ENCODE measurements around the gene DIP2C.
"Not testable (repeated sequence)": the region's sequence is repeated elsewhere in the genome, so short reads cannot be mapped to it uniquely, and the experiment has no call there.

Gene DIP2C

GRCh38 chr10:595473-595872 lies 94.0 kb downstream of the DIP2C start:
- no peak for DNase-seq (ENCODE audit: low spot score)

GRCh38 chr10:594584-595270 lies 94.7 kb downstream of the DIP2C start:
- no peak for DNase-seq (ENCODE audit: low spot score)

GRCh38 chr10:593901-594457 lies 95.5 kb downstream of the DIP2C start:
- DNase-seq (ENCODE audit: low spot score) = no peak

- no peak for DNase-seq (ENCODE audit: low spot score)
Observed at GRCh38 chr10:593421-593820, 96.0 kb downstream of the DIP2C start.

- no peak for DNase-seq (ENCODE audit: low spot score)
Observed at GRCh38 chr10:593016-593415, 96.5 kb downstream of the DIP2C start.

GRCh38 chr10:591646-592045 lies 97.8 kb downstream of the DIP2C start:
- no peak for DNase-seq (ENCODE audit: low spot score)

GRCh38 chr10:590721-591120 lies 98.7 kb downstream of the DIP2C start:
- DNase-seq (ENCODE audit: low spot score) = no peak

GRCh38 chr10:589961-590680 lies 99.3 kb downstream of the DIP2C start:
- no peak for DNase-seq (ENCODE audit: low spot score)

- no peak for DNase-seq (ENCODE audit: low spot score)
Observed at GRCh38 chr10:588246-589165, 101.0 kb downstream of the DIP2C start.

- DNase-seq (ENCODE audit: low spot score) = no peak
Observed at GRCh38 chr10:586716-587115, 102.8 kb downstream of the DIP2C start.

- no peak for DNase-seq (ENCODE audit: low spot score)
Observed at GRCh38 chr10:586151-586550, 103.3 kb downstream of the DIP2C start.

GRCh38 chr10:585502-585901 lies 104.0 kb downstream of the DIP2C start:
- DNase-seq (ENCODE audit: low spot score) = no peak

GRCh38 chr10:584497-585290 lies 104.8 kb downstream of the DIP2C start:
- DNase-seq (ENCODE audit: low spot score) = not testable (repeated sequence)

- DNase-seq (ENCODE audit: low spot score) = no peak
Observed at GRCh38 chr10:583433-583832, 106.0 kb downstream of the DIP2C start.

GRCh38 chr10:581776-582330 lies 107.6 kb downstream of the DIP2C start:
- no peak for DNase-seq (ENCODE audit: low spot score)

GRCh38 chr10:580778-581177 lies 108.7 kb downstream of the DIP2C start:
- no peak for DNase-seq (ENCODE audit: low spot score)

GRCh38 chr10:576130-576465 lies 113.4 kb downstream of the DIP2C start:
- no peak for DNase-seq (ENCODE audit: low spot score)

- DNase-seq (ENCODE audit: low spot score) = no peak
Observed at GRCh38 chr10:575402-576129, 113.9 kb downstream of the DIP2C start.

GRCh38 chr10:572696-573095 lies 116.8 kb downstream of the DIP2C start:
- no peak for DNase-seq (ENCODE audit: low spot score)

- DNase-seq (ENCODE audit: low spot score) = no peak
Observed at GRCh38 chr10:571688-572451, 117.6 kb downstream of the DIP2C start.
